ENCODE data around the gene VAT1.
A peak's percentile ranks its signal among the peaks of the same experiment; 100 is the strongest.
"Not testable (repeated sequence)": the region's sequence is repeated elsewhere in the genome, so short reads cannot be mapped to it uniquely, and the experiment has no call there.

The VAT1 gene

DNA sequence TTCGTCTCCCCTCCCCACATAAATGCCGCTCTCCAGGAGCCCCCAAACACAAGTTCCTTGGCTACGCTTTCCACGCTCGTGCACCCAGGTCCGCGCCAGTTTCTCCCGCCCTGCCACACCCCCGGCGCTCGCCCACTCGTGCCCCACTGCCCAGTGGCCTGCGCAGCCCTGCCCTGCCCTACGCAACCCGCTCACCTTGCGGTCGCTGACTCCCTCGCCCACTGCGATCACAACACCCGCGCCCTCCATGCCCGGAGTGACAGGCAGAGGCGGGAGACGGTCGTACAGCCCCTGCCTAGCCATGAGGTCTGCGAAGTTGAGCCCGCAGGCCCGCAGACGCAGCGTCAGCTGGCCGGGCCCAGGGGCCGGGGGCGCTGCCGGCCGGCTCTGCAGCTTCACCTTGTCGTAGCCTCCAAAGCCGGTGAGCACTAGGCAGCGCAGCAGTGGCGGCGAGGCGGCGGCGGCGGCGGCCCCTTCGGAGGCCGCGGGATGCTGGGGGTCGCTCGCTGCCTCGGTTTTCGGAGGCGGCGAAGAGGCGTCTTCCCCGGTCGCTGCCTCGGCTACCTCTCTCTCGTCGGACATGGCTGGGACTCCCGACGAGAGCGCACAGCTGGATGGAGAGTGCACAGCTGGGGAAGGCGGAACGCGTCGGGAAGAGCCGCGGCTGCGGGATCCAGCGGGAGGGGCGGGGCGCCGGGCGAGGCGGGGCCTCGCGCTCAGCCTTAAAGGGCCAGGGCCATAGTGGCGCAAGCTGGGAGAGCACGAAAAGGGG, at the start of gene VAT1:
TSS of gene VAT1 (minus strand) at position 645 of the 772 bp plus-strand sequence. CDS start at position 582, 63 bp downstream.
- peak; percentile 47 for DNase-seq (ENCODE audit: low read depth)

DNA sequence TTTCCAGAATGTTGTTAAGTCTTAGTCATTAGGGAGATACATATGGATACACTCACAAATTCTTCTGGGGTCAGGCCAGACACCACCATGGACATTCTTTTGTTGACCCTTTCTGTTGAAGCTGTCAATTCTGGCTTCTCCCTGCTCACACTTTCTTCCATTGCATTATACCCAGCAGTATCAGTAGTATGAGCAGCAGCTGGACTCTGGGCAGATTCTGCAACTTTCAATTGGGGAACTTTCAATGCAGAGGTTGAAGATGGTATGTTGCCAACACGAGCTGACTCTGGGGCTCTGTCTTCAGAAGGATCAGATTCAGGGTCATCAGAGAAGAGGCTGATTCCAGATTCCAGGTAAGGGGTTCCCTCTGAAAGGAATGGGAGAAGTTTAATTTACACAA, 48.7 kb upstream of the VAT1 start:
- no peak for DNase-seq (ENCODE audit: low read depth)

DNA sequence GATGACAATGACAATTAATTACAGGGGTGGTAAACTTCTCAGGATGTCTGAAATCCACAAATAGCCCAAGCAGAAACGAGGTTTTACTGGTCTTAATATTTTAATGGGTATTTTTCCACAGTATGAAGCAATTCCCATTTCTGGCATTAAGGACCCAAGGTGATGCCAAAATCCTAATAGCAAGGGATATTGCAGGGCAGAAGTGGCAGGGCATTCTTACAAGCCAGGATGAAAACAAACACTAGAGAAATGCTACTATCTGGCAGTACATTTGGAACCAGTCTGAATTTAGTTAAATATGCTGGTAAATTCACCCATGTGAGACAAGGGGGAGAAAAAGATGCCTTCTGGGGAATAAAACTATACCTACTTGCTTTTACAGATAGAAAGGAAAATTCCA, 48.1 kb upstream of the VAT1 start:
- no peak for DNase-seq (ENCODE audit: low read depth)

DNA sequence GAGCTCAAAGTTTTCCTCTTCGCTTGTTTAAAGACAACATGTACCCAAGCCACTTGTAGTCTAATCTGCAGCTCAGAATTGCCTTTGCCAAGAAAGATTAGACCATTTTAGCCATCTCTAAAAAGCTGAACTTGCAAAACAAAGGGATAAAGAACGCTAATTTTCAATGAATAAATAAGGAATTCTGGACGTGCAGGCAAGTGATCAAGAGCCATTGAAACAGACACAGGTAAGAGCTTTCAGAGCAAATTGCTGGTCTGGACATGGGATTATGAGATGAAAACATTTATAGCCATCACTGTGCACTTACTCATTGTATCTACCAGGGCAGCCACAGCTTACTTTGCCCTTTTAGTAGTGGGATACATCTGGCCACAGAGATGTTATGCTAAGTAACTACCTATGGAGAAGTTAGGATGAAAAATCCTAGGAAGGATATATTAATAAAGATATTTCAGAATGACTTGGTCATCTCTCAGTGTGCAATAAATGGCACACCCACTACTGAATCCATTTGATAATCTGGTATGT, 47.2 kb upstream of the VAT1 start:
- DNase-seq (ENCODE audit: low read depth), result no peak

DNA sequence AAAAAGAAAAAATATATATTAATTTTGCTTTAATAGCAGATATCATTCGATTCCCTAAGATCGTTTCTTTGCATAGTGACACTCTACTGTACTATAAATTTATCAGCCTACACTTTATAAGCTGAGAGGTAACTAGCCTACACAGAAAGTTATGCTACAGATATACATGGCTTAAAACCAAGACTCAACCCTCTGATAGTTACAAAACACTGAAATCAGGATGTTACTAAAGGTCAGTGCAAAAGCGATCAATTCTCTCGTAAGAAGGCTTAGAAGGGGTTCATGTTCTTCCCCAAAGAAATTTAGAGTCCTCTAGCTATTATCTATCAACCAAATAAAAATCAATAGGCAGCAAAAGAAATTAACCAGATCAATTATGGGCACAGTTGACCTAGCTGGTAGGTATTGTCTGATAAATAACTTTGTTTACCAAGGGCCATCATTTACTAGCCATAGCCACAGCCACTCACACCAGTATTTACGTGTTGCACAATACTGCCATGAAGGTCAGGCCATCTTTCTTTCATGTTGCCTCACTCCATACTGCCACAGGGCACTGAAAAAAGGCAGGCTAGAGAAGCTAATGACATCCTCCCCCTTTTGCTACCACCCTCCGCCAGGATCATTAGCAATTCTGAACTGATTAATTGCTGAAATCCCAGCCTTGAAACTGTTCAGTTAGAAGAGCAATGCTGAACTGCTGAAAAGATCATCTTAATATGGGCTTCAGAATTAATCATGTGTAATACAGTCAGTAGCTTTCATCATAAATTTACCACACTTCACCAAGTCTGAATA, 46.6 kb upstream of the VAT1 start:
- DNase-seq (ENCODE audit: low read depth), result no peak

DNA sequence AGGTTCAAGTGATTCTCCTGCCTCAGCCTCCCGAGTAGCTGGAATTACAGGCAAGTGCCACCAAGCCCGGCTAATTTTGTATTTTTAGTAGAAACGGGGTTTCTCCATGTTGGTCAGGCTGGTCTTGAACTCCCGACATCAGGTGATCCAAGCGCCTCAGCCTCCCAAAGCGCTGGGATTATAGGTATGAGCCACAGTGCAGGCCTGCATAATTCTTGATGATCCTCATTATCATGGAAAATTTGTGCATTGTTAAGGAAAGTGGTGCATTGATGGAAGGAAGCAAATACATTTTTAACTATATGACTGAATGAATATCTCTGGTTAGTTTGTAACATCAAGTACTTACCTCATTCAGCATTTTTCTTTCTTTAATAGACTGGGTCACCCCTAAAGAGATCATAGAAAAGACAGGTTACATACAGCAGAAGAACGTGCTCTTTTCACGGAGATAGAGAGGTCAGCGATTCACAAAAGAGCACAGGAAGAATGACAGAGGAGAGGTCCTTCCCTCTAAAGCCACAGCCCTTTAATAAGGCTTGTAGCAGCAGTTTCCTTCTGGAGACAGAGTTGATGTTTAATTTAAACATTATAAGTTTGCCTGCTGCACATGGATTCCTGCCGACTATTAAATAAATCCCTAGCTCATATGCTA, 40.9 kb upstream of the VAT1 start:
- DNase-seq (ENCODE audit: low read depth), result no peak

DNA sequence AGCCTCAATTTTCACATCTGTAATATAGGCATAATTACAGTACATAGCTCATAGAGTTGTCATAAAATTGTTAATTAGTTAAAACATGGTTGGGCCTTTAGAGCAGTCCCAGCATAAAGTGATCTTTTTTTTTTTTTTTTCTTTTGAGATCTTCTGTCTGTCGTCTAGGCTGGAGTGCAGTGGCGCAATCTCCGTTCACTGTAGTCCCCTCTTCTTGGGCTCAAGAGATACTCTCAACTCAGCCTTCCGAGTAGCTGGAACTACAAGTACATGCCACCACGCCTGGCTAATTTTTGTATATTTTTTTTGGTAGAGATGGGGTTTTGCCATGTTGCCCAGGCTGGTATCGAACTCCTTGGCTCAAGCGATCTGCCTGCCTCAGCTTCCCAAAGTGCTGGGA, 33.9 kb upstream of the VAT1 start:
- no peak for DNase-seq (ENCODE audit: low read depth)

DNA sequence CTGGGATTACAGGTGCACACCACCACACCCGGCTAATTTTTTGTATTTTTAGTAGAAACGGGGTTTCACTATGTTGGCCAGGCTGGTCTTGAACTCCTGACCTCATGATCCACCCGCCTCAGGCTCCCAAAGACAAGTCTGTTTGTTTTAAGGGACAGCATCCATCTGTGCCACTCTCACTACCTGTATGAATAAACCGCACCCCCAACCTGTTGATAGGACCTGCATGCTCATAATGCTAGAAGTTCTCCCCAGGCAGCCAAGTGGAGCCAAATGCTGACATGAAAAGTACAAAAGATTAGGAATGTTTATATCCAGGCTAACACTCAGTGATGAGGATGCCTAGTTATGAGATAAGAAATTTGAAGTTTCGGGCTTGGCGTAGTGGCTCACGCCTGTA, 30.8 kb upstream of the VAT1 start:
- not testable (repeated sequence) for DNase-seq (ENCODE audit: low read depth)

DNA sequence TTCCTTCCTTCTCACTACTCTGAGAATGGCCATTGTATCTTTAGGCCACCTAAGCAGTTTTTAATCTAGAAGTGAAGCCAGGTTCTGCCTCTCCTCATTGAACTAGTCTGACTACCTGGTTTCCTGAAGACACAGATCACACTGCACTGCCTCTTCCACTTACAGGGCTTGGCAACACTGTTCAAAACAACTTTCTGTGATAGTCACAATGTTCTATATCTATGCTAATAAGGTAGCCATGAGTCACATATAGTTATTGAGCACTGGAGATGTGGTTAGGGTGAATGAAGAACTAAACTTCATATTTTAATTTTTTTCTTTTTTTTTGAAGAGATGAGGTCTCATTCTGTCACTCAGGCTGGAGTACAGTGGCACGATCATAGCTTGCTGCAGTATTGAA, 29.8 kb upstream of the VAT1 start:
- no peak for DNase-seq (ENCODE audit: low read depth)

DNA sequence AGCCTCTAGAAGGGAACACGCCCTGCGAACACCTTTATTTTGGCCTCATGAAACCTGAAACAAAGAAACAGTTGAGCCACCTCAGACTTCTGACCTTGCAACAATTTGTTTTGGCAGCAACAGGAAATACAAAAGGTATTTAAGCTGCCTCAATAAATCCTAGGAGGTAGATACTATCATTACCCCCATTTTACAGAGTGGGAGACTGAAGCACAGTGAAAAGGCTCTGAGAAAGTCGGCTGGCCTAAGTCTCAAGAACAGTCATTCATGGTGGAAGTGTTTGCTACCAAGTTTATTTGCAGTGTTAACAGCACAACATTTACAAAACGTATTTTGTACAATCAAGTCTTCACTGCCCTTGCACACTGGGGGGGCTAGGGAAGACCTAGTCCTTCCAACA, 21.8 kb upstream of the VAT1 start:
- no peak for DNase-seq (ENCODE audit: low read depth)

DNA sequence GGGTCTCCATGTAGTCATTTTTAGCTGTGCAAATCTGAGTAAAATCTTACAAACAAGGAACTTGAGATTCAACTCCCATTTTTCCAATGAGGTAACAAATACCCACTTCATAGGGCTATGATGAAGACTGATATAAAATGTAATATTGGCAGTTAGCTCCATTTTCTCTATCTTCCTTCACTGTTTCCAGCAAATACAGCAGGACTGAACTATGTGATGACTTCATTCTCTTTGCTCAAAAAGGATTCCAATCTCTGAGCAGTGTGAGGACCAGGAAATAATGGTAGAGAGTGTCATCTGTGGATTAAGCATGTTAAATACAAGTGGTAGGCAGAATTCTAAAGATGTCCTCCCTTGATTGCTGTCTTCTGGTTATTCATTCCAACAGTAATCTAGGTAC, 21.1 kb upstream of the VAT1 start:
- no peak for DNase-seq (ENCODE audit: low read depth)

DNA sequence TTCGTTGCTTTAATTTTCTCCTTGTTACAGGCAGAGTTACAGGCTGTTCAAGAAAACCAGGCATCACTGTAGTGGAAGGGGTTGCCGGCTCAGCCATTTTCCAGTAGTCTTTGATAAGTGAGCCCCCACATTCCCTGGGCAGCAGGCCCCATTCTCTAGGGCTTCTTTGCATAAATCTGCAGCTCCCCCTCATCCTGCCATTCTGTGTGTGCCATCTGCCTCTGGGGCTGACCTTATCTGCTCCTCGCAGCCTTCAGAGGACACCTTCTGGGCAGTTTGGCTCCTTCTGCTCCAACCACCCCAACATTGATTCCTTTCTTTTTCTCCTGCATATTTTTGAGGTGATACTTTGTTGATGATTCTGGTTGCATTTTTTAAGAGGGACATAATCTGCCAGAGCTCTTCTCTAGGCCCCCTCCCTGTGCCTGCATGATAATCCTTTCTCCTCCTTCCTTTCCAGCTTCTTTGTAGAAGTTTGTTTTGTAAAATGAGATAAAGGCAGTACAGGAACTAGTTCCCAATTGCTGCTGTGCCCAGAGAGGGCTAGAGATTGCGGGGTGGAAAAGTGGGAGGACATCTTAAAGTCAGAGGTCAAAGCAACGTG, 19.9 kb upstream of the VAT1 start:
- DNase-seq (ENCODE audit: low read depth), result no peak

DNA sequence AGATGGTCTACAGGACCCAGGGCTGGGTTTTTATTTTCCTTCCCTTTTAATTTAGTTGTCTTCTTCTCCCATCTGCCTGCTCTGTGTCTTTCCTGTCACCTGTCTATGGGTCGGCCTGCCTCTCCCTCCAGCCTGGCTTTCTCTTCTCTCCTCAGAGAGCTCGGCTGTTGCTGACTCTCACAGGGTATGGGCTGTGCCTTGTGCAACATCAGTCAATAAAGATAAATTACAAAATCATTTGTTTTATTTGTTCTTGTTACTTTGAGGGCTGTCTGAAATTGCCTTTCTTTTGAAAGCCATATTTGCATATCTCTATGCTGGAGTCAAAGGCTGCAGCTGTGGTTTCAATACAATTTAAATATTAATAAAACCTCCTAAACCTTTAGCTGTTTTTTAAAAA, 18.5 kb upstream of the VAT1 start:
- no peak for DNase-seq (ENCODE audit: low read depth)

DNA sequence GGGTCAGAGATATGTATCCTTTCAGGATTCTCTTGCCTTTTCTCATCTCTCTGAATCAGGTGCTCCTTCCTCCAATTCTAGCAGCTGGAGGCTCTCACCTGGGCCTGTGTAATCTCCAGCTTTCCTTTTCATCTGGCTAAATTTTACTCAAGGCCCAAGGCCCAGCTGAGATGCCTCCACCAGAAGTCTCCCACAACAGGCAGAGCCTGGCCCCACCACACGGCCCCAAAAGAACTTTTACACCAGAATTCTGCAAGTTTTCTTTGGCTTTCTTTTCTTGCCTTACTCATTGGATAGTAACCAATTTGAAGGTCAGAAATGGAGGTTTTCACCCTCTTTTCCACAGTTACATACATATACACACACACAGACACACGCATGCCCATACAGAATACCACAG, 17.5 kb upstream of the VAT1 start:
- DNase-seq (ENCODE audit: low read depth), result no peak

DNA sequence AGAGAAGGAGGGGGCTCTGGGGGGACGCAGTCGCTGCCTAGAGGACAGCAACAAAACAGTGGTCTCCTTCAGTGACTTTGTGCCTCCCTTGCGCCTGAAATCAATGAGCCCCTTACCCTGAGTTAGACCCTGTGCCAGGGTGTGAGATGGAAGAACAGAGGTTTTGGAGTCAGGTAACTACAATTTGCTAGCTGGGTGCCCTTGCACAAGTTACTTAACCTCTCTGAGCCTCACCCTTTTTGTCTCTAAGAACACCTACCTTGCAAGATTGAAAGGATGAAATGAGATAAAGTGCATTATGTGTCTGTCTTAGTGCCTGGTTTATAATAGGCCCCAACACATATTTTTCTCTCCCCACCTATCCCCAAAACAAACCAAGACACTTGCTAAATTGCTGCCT, 12.7 kb upstream of the VAT1 start:
- DNase-seq (ENCODE audit: low read depth), result no peak

DNA sequence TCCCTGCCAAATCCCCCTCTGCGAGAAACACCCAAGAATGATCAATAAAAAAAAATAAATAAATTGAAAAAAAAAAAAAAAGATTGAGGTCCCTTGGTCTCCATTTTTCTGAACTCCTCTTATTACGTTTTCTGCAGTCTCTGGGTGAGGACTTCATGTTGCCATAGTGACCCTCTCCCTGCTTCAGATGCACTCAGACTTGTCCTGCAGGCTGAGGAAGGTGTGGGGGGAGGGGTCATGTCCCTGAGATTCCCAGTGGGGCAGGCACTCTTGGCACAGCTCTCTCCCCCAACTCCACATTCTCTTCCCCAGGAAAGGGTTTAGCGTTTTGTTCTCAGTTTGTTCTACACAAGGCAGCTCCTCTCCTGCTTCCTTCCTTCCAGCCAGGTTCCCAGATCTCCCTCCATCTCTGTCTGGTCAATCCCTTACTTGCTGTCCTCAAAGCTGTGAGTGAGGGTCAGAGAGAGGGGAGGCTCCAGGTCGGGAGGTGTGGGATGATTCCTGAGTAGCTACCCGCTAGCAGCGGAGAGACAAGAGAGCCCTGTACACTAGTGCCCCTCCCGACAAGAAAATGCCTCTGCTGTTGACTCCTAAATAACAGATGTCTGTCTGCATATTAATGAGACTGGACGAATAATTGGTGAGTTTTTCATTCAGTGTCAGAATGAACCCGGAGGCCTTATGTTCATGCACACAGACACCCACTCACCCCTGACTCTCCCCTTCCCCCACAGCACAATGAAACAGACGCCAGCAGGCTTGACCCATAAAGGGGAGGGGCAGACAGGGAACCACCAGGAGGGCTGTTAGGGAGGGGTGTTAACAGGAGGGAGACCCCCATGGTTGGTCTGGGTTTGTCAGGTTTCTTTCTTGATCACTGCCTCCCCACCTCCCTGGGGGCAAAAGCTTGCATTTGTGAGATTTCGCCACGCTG, 12.0 kb upstream of the VAT1 start:
- no peak for DNase-seq (ENCODE audit: low read depth)

DNA sequence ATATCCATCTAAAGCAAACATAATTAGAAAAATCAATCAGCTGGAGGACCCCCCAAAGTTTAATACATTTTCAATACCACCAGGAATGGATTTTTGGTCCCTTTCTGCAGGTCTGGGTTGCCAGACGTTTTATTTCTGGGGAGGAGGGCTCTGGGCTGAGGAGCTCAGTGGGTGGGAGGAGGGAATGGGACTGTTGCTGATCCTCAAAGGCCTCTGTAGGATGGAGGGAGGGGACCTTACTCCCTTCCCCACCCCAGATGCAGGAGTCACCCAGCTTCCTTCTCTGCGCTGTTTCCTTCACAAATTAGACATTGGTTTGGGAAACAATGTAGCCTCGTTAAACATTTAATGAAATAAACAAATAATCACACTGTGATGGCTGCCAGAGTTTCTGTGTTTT, 9.5 kb upstream of the VAT1 start:
- DNase-seq (ENCODE audit: low read depth), result no peak

DNA sequence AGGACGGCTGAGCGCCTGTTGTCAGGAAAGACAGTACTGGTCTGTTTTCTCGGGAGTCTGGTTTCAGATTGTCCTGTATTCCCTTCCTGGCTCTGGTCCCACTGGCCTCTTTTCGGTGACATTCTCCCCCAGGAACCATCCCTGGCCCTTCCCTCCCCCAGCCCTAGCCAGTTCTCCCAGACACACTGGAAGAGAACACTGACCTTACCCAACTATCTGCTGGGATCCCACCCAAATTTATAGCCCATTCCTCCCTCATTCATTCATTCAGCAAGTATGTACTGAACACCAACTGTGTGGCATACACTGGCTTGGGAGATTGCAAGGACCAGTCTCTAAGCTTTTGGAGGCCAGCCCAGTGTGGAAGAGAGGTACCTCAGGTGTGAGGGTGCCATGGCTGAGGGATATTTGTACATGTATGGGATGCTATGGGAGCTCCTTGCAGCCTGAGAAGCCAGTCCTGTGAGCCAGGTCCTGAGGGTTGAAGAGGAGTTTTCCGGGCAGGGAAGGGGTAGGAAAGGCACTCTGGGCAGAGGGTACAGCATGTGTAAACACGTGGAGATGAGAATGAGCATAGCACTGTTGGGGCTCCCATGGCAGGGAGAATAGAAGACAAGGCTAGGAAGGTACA, 8.1 kb upstream of the VAT1 start:
- no peak for DNase-seq (ENCODE audit: low read depth)

DNA sequence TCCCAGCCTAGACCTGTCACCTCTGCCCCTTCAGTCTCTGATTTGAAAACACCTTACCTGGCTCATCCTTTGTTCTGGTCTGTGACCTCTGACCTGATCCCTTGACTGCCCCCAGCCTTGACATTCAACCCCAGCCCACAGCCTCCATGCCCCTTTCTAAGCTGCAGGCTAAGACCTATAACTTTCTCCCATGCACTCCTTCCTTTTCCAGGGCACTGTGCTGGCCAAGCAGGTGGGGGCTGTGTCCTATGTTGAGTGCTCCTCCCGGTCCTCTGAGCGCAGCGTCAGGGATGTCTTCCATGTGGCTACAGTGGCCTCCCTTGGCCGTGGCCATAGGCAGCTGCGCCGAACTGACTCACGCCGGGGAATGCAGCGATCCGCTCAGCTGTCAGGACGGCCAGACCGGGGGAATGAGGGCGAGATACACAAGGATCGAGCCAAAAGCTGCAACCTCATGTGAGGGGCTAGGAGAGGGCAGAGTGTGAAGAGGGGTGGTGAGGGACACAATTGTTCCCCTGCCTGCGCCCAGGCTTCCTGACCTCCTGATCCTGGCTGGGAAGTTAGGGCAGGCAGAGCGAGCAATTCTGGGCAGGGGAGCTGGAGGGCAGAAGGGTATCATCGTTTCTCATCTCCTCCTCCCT, 6.2 kb upstream of the VAT1 start:
- no peak for DNase-seq (ENCODE audit: low read depth)

Data from activated T-helper 1 cell treated with Interleukin-2 at 50 U/mL for 16 hours (primary cell).